Epithelial cell of esophagus (primary cell): ENCODE data around the gene NLK.

ENCODE experiments used
- DNase-seq: peaks from one replicate; pipeline ENCODE4 v3.0.0; 2010; ENCODE audit warnings: low read depth
- H3K4me3 ChIP-seq: 2 replicates; pipeline ENCODE4 v1.5.1; 2011; ENCODE audit warnings: mild to moderate bottlenecking, low read length, control low read depth
- TF ChIP-seq, protein P1 (sequence below): IDR thresholded peaks from 2 replicates; pipeline ENCODE4 v1.5.1; 2011; ENCODE audit warnings: low read depth, mild to moderate bottlenecking, low read length, control low read depth, inconsistent platforms; ENCODE audit not compliant: insufficient read depth; ENCODE audit errors: missing control alignments

The NLK gene

DNA sequence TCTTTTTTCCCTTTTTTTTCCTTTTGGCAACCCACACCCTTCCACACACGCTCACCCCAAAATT lies at the start of gene NLK:
TSS of gene NLK (plus strand) at position 21 of the 64 bp plus-strand sequence. CDS start 197 bp downstream, outside the sequence.
- TF ChIP-seq, protein P1, sequence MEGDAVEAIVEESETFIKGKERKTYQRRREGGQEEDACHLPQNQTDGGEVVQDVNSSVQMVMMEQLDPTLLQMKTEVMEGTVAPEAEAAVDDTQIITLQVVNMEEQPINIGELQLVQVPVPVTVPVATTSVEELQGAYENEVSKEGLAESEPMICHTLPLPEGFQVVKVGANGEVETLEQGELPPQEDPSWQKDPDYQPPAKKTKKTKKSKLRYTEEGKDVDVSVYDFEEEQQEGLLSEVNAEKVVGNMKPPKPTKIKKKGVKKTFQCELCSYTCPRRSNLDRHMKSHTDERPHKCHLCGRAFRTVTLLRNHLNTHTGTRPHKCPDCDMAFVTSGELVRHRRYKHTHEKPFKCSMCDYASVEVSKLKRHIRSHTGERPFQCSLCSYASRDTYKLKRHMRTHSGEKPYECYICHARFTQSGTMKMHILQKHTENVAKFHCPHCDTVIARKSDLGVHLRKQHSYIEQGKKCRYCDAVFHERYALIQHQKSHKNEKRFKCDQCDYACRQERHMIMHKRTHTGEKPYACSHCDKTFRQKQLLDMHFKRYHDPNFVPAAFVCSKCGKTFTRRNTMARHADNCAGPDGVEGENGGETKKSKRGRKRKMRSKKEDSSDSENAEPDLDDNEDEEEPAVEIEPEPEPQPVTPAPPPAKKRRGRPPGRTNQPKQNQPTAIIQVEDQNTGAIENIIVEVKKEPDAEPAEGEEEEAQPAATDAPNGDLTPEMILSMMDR: no peak
- no peak for DNase-seq
- H3K4me3 ChIP-seq: peak within 1 kb of the TSS; percentile 68

DNA sequence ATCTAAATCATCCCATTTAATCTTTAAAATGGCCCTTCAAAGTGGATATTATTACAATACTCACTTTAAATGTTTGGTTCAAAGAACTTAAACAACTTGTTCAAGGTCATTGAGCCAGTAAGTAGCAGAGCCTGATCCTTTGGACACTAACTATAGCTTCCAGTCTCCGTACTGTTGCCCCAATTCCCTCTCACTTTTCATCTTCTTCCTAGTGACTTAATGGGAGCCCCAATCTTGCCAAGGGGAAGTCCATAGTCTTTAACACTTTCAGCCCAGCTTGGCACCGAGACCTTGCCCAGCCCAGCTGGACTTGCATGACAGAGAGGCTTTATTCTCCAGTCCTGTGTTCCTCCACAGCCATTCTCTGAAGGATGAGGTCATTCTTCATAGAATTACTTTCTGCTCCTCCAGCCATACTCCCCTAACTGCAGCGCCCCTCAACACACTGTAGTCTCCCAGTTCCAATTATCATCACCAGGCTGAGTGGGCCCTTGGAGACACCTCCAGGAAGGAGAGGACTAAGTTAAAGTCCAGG lies 49.2 kb upstream of the NLK start:
- H3K4me3 ChIP-seq: no peak overlapping the region
- TF ChIP-seq, protein P1: no peak
- DNase-seq: no peak

DNA sequence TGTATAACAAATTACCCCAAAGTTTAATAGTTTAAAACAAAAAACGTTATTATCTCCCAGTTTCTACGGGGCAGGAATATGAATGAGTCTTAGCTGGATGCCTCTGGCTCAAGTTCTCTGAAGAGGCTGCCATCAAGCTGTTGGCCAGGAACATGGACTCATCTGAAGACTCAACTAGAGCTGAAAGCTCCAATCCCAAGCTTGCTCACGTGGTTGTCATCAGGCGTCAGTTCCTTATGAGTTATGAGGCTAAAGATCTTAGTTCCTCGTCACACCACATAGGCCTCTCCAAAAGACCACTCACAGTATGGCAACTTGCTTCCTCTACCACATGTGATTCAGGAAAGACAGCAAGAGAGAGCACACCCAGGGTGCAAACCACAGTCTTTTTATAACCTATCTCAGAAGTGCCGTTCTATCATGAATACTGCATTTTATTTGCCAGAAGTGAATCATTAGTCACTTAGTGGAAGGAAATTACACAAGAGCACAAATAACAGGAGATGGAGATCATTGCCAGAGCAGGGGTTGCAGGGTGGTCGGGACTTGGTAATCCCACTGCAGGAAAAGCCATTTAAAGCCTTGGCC lies 48.7 kb upstream of the NLK start:
- no peak overlapping the region for H3K4me3 ChIP-seq
- DNase-seq: no peak
- TF ChIP-seq, protein P1: no peak

DNA sequence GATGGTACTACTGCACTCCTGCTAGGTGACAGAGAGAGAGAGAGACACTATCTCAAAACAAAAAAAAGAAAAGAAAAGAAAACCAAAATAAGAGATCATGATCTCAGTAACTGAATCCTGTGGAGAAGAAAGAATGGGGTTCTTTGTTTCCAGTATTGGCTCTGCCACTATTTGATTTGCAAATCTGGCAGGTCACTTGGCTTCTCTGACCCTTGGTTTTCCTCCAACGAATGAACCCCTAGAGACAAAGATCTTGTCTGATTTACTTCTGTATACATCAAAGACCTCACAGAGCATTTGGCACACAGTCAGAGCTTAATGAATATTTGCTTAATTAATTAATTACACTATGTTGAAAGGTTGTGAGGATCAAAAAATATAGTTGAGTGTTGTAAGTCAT lies 47.9 kb upstream of the NLK start:
- no peak overlapping the region for H3K4me3 ChIP-seq
- TF ChIP-seq, protein P1: no peak
- no peak for DNase-seq

DNA sequence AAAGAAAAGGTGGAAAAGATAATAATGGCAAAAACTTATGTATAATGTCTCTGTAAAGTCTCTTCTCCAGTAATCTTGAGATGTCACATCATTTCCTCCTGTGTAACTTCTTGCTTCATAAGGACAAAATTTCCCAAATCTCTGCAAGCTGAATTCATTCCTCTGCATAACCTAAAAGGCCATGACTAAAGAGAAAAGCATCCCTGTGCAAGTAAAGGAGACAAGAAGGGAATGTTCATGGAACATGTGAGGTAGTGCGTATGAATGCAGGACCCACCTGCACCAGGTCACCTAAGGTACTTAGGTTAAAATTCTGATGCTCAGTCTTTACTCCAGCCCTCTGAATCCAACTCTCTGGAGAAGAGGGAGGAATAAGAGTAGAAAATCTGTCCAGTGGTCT lies 46.9 kb upstream of the NLK start:
- peak; percentile 25 for DNase-seq
- TF ChIP-seq, protein P1: no peak
- H3K4me3 ChIP-seq: no peak overlapping the region

DNA sequence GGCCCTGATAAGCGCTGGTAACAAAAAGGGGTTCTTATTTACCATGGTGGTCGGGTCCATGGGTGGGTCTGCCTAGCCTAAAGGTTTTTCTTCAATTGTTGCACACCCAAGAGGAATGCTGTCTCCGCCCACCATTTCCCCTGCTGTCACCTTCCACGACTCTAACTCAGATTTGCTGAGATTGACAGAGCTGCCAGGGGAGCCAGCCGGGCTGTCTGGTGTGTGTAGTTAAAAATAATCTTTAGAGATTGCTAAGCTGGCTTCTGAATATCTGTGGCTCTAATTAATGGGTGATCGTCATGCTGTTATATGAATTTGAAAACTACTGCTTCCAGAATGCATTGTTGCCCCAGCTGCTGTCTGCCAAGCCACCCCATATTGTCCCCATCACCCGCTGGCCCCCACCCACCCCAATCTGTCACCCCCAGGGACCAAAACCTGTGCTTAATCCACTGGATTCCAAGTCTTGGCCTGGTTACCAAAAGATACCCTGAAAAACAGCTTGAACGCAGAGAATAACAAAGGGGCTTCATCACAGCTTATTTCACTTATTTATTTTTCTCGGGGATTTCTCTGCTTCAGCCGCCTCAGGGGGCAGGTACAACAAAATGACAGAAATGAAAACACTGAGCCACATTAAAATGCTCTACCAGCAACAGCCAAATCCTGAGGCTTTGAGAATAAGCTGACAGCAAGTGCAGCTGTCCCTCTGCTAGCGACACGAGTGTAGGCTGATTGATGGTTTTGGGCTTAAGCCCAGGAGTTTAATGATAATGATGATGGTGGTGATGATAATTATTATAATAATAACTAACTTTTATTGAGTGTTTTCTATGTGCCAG lies 46.1 kb upstream of the NLK start:
- H3K4me3 ChIP-seq: no peak overlapping the region
- TF ChIP-seq, protein P1: no peak
- DNase-seq: no peak

DNA sequence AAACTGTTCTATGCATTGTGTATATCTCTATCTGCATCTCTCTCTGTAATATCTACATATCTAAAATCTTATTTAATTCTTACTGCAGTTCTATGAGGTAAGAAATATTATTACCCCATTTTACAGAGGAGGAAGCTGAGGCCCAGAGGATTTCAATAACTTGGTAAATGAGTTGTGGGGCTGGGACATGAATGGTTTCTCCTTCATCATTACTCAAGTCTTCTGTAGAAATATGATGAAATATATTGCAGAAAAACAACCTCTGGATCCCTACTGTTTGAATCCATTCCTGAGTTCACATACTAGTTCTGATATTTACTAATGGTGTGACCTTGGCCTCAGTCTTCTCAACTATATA lies 45.5 kb upstream of the NLK start:
- TF ChIP-seq, protein P1: no peak
- no peak for DNase-seq
- no peak overlapping the region for H3K4me3 ChIP-seq
